GM19328 (cell line): ENCODE results near the gene FAM149A.
A peak's percentile ranks its signal among the peaks of the same experiment; 100 is the strongest.

ENCODE experiments used
- ATAC-seq: cut with Tn5 transposase; IDR thresholded peaks from one replicate; pipeline ENCODE4 v1.9.1; 2021; ENCODE audit warnings: mild to moderate bottlenecking, moderate library complexity; ENCODE audit not compliant: unreplicated experiment

The FAM149A gene

GRCh38 chr4:186104114-186104889 is at the start of gene FAM149A:
FAM149A (plus strand) TSS chr4:186104704.
- peak; percentile 70 for ATAC-seq

- peak; percentile 99 for ATAC-seq
Observed at GRCh38 chr4:186058253-186058979, 46.1 kb upstream of the FAM149A start.

GRCh38 chr4:186058980-186059316 is 45.6 kb upstream of the FAM149A start:
- no peak for ATAC-seq

GRCh38 chr4:186061921-186062320 is 42.6 kb upstream of the FAM149A start:
- ATAC-seq, result no peak

- ATAC-seq, result peak; percentile 61
Observed at GRCh38 chr4:186067757-186068385, 36.6 kb upstream of the FAM149A start.

- no peak for ATAC-seq
Observed at GRCh38 chr4:186068581-186069348, 35.7 kb upstream of the FAM149A start, which contains the start of gene TLR3. TLR3 (plus strand) TSS chr4:186069156; CDS start chr4:186076620, 7,464 bp downstream.

- ATAC-seq, result no peak
Observed at GRCh38 chr4:186069729-186070128, 34.8 kb upstream of the FAM149A start.

GRCh38 chr4:186072516-186072915 is 32.0 kb upstream of the FAM149A start:
- no peak for ATAC-seq

- no peak for ATAC-seq
Observed at GRCh38 chr4:186074189-186074588, 30.3 kb upstream of the FAM149A start.

- no peak for ATAC-seq
Observed at GRCh38 chr4:186078981-186079638, 25.4 kb upstream of the FAM149A start.

- no peak for ATAC-seq
Observed at GRCh38 chr4:186079694-186080093, 24.8 kb upstream of the FAM149A start.

- ATAC-seq, result no peak
Observed at GRCh38 chr4:186081202-186081807, 23.2 kb upstream of the FAM149A start.

- ATAC-seq, result no peak
Observed at GRCh38 chr4:186082221-186082620, 22.3 kb upstream of the FAM149A start.

GRCh38 chr4:186088523-186088922 is 16.0 kb upstream of the FAM149A start:
- ATAC-seq, result no peak

GRCh38 chr4:186092296-186092695 is 12.2 kb upstream of the FAM149A start:
- no peak for ATAC-seq

- no peak for ATAC-seq
Observed at GRCh38 chr4:186095406-186095805, 9.1 kb upstream of the FAM149A start.

- ATAC-seq, result no peak
Observed at GRCh38 chr4:186096681-186097165, 7.8 kb upstream of the FAM149A start.

- no peak for ATAC-seq
Observed at GRCh38 chr4:186097386-186097785, 7.1 kb upstream of the FAM149A start.

GRCh38 chr4:186102931-186103330 is 1.6 kb upstream of the FAM149A start:
- ATAC-seq, result no peak
